CD4-positive, alpha-beta T cell (primary cell): Measurements from ENCODE around the gene NR0B2. TPM values are rescaled to one million over a fixed set of nuclear protein-coding genes. Genes with fewer than 3 reads are reported as not detected.
"Not testable (repeated sequence)": the region's sequence is repeated elsewhere in the genome, so short reads cannot be mapped to it uniquely, and the experiment has no call there.

ENCODE experiments used
- ATAC-seq: fragments of 200-7000 bp; cut with Tn5 transposase; one replicate; pipeline ENCODE4 v1.10.0; 2022; ENCODE audit warnings: mild to moderate bottlenecking; ENCODE audit not compliant: poor library complexity
- CTCF ChIA-PET: fragments of 350-600 bp; sonication (Branson Sonifier 250); formaldehyde crosslinking; loops from one replicate; lab custom pipeline; 2021; ENCODE audit warnings: antibody characterized with exemption, inconsistent platforms; lab: Charles Lee
- POLR2A ChIA-PET: fragments of 350-600 bp; sonication (Branson Sonifier 250); formaldehyde crosslinking; loops from one replicate; lab custom pipeline; 2021; ENCODE audit warnings: antibody characterized with exemption, inconsistent platforms; lab: Charles Lee
- DNase-seq, 14 experiments: peaks; one replicate each; pipeline ENCODE4 v3.0.0-alpha.2; 2013 to 2020; ENCODE audit warnings: mixed read lengths in 2 of 14
- H3K27ac ChIP-seq, 2 donors: one replicate each; pipeline versions ENCODE4 v1.5.1 to v1.7.0; 2013; ENCODE audit warnings: low read length in 2 of 2, low read depth in 1 of 2, mild to moderate bottlenecking in 1 of 2
- H3K27me3 ChIP-seq, 2 experiments: 1 replicate in 1 of 2; 2 replicates in 1 of 2; pipeline versions ENCODE4 v1.6.1 to v1.7.0; 2013; ENCODE audit warnings: low read length in 2 of 2, control low read depth in 1 of 2, mild to moderate bottlenecking in 1 of 2, moderate library complexity in 1 of 2; ENCODE audit not compliant: insufficient read depth in 2 of 2, control insufficient read depth in 1 of 2
- H3K36me3 ChIP-seq: one replicate; pipeline ENCODE4 v1.6.1; 2013; ENCODE audit warnings: low read length, control low read depth; ENCODE audit not compliant: insufficient read depth
- H3K4me1 ChIP-seq: one replicate; pipeline ENCODE4 v1.6.1; 2013; ENCODE audit warnings: low read length, control low read depth; ENCODE audit not compliant: insufficient read depth
- H3K4me3 ChIP-seq: one replicate; pipeline ENCODE4 v1.5.1; 2013; ENCODE audit warnings: mild to moderate bottlenecking, low read length, moderate library complexity
- H3K9me3 ChIP-seq, 2 experiments: 1 replicate in 1 of 2; 2 replicates in 1 of 2; pipeline versions ENCODE4 v1.6.1 to v1.7.0; 2013; ENCODE audit warnings: low read length in 2 of 2, mild to moderate bottlenecking in 2 of 2, control low read depth in 1 of 2, moderate library complexity in 1 of 2; ENCODE audit not compliant: control insufficient read depth in 1 of 2, insufficient read depth in 1 of 2
- H3K27ac Mint-ChIP-seq: one replicate; pipeline ENCODE4 v1.8.0; 2020; ENCODE audit warnings: mixed read lengths
- H3K27me3 Mint-ChIP-seq: one replicate; pipeline ENCODE4 v1.8.0; 2021; ENCODE audit warnings: mixed read lengths
- H3K36me3 Mint-ChIP-seq: one replicate; pipeline ENCODE4 v1.8.0; 2021; ENCODE audit warnings: low read depth, mixed read lengths
- H3K4me1 Mint-ChIP-seq: one replicate; pipeline ENCODE4 v1.8.0; 2021; ENCODE audit warnings: low read depth, mixed read lengths
- H3K4me3 Mint-ChIP-seq: one replicate; pipeline ENCODE4 v1.8.0; 2020; ENCODE audit warnings: mild to moderate bottlenecking, mixed read lengths
- H3K9me3 Mint-ChIP-seq: one replicate; pipeline ENCODE4 v1.8.0; 2020; ENCODE audit warnings: mixed read lengths
- intact Hi-C, 2 experiments: fragments of 100-400 bp; cut with DNase I in 1 of 2; cut with micrococcal nuclease in 1 of 2; formaldehyde crosslinking; loops; one replicate each; pipeline versions ENCODE4 v1.15.1 to v1.9.0; 2023 to 2025; cut with DNase I, micrococcal nuclease
- total RNA-seq, 174 experiments: library from RNA in 2 of 174; stranded (reverse) in 2 of 174; gene quantifications; one replicate each; pipeline ENCODE4 v1.2.3 and lab custom pipeline; 2021 to 2026
- TF ChIP-seq, protein P1 (sequence below): fragments of 200-600 bp; IDR thresholded peaks from one replicate; pipeline ENCODE4 v1.8.0; 2022; ENCODE audit warnings: antibody characterized with exemption, mild to moderate bottlenecking

NR0B2 gene
- total RNA-seq, 2 experiments from 2014 or later = not detected

DNA sequence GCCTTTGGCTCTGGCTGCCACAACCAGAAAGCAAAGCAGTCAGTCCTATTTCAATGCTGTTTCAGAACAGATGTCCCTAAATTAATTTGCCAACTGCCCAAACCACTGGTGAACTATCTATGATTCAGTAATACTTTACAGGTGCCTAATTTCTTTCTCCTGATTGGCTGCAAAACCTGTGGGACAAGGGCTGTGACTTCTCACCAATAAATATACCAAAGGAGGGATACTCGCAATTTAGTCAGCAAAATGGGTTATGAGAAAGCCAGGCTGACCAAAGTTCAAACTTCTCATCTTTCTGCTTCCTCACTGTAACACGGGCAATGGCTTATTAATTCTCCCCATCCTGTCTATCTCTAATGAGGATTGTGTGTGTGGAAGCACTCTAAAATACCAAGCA, 36.4 kb downstream of the NR0B2 start:
- CTCF ChIA-PET = interaction anchor here (0.8 to 1.6 kb wide), 5 partner anchors 12 to 273 kb away, joined by 3 to 6 read pairs (median 4); no protein-coding TSS in a partner anchor
- Mint-ChIP-seq H3K27me3 (no peaks in the 10 kb centered on the region), H3K27ac (no peak overlapping the region), H3K9me3 (no peaks in the 10 kb centered on the region), H3K36me3 (peaks cover 44% of the 10 kb centered on the region), H3K4me1 (no peaks in the 10 kb centered on the region), H3K4me3 (no peak overlapping the region)
- no peak for DNase-seq
- H3K36me3 ChIP-seq = peaks cover 59% of the 10 kb centered on the region
- H3K9me3 ChIP-seq = no peaks in the 10 kb centered on the region
- no peak for ATAC-seq
- intact Hi-C loops = loop anchor here in 1 of 2 experiments (5.0 kb wide), 1 partner anchor 35 kb away; no protein-coding TSS in a partner anchor
- H3K27ac ChIP-seq = no peak overlapping the region
- POLR2A ChIA-PET = no interaction called here
- TF ChIP-seq, protein P1, sequence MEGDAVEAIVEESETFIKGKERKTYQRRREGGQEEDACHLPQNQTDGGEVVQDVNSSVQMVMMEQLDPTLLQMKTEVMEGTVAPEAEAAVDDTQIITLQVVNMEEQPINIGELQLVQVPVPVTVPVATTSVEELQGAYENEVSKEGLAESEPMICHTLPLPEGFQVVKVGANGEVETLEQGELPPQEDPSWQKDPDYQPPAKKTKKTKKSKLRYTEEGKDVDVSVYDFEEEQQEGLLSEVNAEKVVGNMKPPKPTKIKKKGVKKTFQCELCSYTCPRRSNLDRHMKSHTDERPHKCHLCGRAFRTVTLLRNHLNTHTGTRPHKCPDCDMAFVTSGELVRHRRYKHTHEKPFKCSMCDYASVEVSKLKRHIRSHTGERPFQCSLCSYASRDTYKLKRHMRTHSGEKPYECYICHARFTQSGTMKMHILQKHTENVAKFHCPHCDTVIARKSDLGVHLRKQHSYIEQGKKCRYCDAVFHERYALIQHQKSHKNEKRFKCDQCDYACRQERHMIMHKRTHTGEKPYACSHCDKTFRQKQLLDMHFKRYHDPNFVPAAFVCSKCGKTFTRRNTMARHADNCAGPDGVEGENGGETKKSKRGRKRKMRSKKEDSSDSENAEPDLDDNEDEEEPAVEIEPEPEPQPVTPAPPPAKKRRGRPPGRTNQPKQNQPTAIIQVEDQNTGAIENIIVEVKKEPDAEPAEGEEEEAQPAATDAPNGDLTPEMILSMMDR = no peak
- no peaks in the 10 kb centered on the region for H3K27me3 ChIP-seq
- no peak overlapping the region for H3K4me3 ChIP-seq
- no peaks in the 10 kb centered on the region for H3K4me1 ChIP-seq

DNA sequence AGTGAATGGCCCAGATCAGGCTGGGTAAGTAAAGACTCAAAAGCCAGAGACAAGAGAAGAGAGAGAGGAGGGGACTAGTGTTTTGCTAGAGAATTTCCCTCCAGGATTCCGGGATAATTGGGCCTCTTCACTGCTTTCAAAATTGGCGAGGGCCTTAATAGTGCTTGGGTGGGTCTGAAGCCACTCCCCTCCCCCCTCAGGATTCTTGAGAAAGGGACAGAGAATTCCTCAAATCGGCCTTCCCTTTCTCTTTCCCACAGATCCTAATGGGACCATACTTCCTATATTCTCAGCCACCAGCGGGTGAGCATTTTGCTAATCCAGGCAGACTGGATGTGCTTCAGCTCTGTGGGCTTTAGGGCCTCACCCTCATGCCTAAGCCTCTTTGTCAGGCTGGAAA, 38.9 kb downstream of the NR0B2 start:
- Mint-ChIP-seq H3K4me1 (no peaks in the 10 kb centered on the region), H3K27me3 (no peaks in the 10 kb centered on the region), H3K4me3 (no peak overlapping the region), H3K9me3 (no peaks in the 10 kb centered on the region), H3K36me3 (peaks cover 23% of the 10 kb centered on the region), H3K27ac (no peak overlapping the region)
- POLR2A ChIA-PET = no interaction called here
- no peak for ATAC-seq
- DNase-seq = no peak
- no peaks in the 10 kb centered on the region for H3K4me1 ChIP-seq
- TF ChIP-seq, protein P1 = no peak
- CTCF ChIA-PET = no interaction called here
- H3K36me3 ChIP-seq = peaks cover 37% of the 10 kb centered on the region
- no peaks in the 10 kb centered on the region for H3K27me3 ChIP-seq
- intact Hi-C loops = loop anchor here in 1 of 2 experiments (5.0 kb wide), 1 partner anchor 33 kb away; no protein-coding TSS in a partner anchor
- no peak overlapping the region for H3K4me3 ChIP-seq
- H3K9me3 ChIP-seq = no peaks in the 10 kb centered on the region
- no peak overlapping the region for H3K27ac ChIP-seq

DNA sequence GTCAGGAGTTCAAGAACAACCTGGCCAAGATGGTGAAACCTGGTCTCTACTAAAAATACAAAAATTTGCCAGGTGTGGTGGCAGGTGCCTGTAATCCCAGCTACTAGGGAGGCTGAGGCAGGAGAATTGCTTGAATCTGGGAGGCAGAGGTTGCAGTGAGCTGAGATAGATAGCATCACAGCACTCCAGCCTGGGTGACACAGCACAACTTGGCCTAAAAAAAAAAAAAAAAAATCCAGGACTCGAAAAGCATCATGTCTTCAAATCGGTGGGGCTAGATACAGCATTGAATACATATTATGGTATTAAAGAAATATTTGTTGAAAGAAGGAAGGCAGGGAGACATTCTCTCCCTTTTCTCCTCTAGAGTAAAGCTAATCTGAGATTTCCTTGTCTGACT, 40.7 kb downstream of the NR0B2 start:
- not testable (repeated sequence) for H3K4me3 Mint-ChIP-seq, ATAC-seq

More for the DNA sequence above, 40.7 kb downstream of the NR0B2 start:
- H3K36me3 Mint-ChIP-seq, H3K4me1 Mint-ChIP-seq, DNase-seq, H3K27me3 ChIP-seq, H3K27ac Mint-ChIP-seq, H3K4me3 ChIP-seq, H3K9me3 Mint-ChIP-seq, H3K4me1 ChIP-seq, H3K9me3 ChIP-seq, H3K27me3 Mint-ChIP-seq, H3K27ac ChIP-seq, CTCF ChIA-PET, intact Hi-C loops: not testable (repeated sequence)
- POLR2A ChIA-PET = interaction anchor here (0.6 to 1.0 kb wide), 2 partner anchors 8 to 264 kb away, joined by 3 read pairs; no protein-coding TSS in a partner anchor
- peaks cover 21% of the 10 kb centered on the region for H3K36me3 ChIP-seq
